Measurements from ENCODE around the gene SCIN. TPM values are rescaled to one million over a fixed set of nuclear protein-coding genes. Genes with fewer than 3 reads are reported as not detected.

The SCIN gene
- total and polyA plus RNA-seq, 2 experiments from 2014 or later, result 0.02 to 0.66 TPM

DNA sequence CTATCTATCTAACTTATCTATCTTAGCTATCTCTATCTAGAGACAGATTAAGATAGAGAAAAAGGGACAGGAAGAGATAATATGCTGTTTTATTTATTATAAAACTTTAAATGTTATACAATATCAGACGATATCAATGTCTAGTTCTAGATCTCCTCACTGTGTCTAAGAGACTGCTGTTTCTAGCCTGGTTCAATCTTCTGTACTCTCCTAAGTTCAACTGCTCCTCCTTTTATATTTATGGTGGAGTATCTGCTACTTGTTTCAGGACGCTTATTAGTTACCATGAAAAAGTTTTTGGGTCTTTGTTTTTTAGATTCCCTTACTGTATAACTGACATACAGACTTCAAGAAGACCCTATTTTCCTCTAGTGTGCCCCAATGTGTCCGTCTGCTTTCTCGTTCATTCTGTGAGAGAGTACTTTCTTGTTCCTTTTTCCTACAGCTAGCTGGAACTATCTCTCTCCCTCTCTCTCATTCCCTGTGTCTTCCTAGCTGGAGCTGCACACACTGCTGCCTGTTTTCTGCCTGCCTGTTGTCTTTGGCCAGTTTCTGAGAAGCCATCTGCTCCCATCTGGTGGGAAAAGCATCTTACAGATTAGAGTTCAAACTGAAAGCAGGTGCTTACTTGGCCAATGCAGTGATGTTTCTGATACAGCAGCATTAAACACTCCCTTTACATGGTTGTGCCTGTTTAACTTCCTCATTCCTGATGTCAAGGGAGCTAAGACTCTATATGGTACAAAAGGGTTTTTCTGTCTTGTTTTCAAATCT lies 67.5 kb downstream of the SCIN start:
- no peaks in the 10 kb centered on the region for H3K36me3 ChIP-seq
- no peak for DNase-seq (ENCODE audit: low read depth in 1 of 2, low spot score in 1 of 2)
- TF ChIP-seq, protein P1, sequence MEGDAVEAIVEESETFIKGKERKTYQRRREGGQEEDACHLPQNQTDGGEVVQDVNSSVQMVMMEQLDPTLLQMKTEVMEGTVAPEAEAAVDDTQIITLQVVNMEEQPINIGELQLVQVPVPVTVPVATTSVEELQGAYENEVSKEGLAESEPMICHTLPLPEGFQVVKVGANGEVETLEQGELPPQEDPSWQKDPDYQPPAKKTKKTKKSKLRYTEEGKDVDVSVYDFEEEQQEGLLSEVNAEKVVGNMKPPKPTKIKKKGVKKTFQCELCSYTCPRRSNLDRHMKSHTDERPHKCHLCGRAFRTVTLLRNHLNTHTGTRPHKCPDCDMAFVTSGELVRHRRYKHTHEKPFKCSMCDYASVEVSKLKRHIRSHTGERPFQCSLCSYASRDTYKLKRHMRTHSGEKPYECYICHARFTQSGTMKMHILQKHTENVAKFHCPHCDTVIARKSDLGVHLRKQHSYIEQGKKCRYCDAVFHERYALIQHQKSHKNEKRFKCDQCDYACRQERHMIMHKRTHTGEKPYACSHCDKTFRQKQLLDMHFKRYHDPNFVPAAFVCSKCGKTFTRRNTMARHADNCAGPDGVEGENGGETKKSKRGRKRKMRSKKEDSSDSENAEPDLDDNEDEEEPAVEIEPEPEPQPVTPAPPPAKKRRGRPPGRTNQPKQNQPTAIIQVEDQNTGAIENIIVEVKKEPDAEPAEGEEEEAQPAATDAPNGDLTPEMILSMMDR (IDR thresholded peaks at IDR 0.05; ENCODE audit: low read depth, low read length), result no peak
- H3K27me3 ChIP-seq, result no peaks in the 10 kb centered on the region
- H3K4me1 ChIP-seq (ENCODE audit: low read depth), result no peaks in the 10 kb centered on the region
- no peak overlapping the region for H3K4me3 ChIP-seq
- no peaks in the 10 kb centered on the region for H3K9me3 ChIP-seq (ENCODE audit: low read depth)
- no peak overlapping the region for H3K27ac ChIP-seq

GRCh38 chr7:12638851-12639456 lies 68.4 kb downstream of the SCIN start:
- H3K4me3 ChIP-seq, result no peak overlapping the region
- H3K27ac ChIP-seq, result no peak overlapping the region
- H3K4me1 ChIP-seq (ENCODE audit: low read depth), result no peaks in the 10 kb centered on the region
- H3K27me3 ChIP-seq, result no peaks in the 10 kb centered on the region
- DNase-seq (ENCODE audit: low read depth in 1 of 2, low spot score in 1 of 2), result peak; percentile 38 to 54
- H3K9me3 ChIP-seq (ENCODE audit: low read depth), result no peaks in the 10 kb centered on the region
- TF ChIP-seq, protein P1 (IDR thresholded peaks at IDR 0.05; ENCODE audit: low read depth, low read length), result peak; percentile 47
- no peaks in the 10 kb centered on the region for H3K36me3 ChIP-seq

DNA sequence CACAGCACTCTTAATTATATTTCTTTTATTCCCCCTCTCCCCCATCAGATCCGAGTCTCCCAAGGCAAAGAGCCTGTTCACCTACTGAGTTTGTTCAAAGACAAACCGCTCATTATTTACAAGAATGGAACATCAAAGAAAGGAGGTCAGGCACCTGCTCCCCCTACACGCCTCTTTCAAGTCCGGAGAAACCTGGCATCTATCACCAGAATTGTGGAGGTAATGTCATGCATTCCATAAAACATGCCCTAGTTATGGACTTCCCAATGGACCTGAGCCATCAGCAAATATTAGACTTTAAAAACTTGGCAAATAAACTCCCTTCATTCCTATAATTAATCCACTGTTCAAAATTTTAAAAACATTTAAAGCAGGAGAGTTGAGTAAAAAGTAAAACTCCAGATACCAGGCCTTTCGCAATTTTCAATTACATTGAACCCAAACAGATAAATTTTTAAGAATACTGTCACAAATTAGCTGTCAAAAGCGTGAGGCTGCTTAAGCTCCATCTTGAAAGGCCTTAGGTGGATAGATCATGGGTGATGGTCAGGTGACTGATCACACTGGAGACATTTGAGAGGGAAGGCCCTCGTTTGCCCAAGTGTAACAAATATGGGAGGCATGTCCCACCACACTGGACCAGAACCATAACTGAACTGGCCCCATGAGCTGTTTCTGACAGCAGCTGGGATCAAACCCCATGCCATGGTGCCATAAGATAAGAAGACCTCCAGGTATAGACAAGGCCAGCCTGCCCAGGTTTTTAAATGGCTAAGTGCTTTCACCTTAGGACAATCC lies 70.0 kb downstream of the SCIN start:
- DNase-seq (ENCODE audit: low read depth in 1 of 2, low spot score in 1 of 2), result no peak
- Histone ChIP-seq H3K27ac (no peak overlapping the region), H3K36me3 (no peaks in the 10 kb centered on the region), H3K4me1 (ENCODE audit: low read depth) (no peaks in the 10 kb centered on the region), H3K4me3 (no peak overlapping the region), H3K27me3 (no peaks in the 10 kb centered on the region), H3K9me3 (ENCODE audit: low read depth) (no peaks in the 10 kb centered on the region)
- TF ChIP-seq, protein P1 (IDR thresholded peaks at IDR 0.05; ENCODE audit: low read depth, low read length), result no peak

DNA sequence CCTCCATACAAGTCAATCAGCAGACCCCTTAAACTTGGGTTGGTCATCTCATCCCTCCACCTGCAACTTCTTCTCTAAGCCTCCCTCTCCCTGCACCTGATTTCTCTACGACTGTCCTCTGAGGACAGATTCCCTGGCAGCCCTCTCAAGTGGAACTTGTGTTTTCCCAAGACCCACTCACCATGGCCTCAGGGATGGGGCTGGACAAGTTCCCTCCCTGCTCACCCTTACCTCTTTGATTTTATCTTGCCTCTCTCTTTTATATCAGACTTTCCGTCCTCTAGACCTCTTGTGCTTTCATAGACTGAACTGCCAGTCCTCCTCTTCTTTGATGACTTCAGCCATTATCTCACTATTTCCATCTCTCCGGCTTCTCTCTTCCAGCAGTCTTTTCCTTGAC lies 70.7 kb downstream of the SCIN start:
- H3K36me3 ChIP-seq, result no peaks in the 10 kb centered on the region
- no peak for DNase-seq (ENCODE audit: low read depth in 1 of 2, low spot score in 1 of 2)
- no peak overlapping the region for H3K4me3 ChIP-seq
- TF ChIP-seq, protein P1 (IDR thresholded peaks at IDR 0.05; ENCODE audit: low read depth, low read length), result no peak
- no peaks in the 10 kb centered on the region for H3K9me3 ChIP-seq (ENCODE audit: low read depth)
- no peak overlapping the region for H3K27ac ChIP-seq
- H3K4me1 ChIP-seq (ENCODE audit: low read depth), result no peaks in the 10 kb centered on the region
- no peaks in the 10 kb centered on the region for H3K27me3 ChIP-seq

DNA sequence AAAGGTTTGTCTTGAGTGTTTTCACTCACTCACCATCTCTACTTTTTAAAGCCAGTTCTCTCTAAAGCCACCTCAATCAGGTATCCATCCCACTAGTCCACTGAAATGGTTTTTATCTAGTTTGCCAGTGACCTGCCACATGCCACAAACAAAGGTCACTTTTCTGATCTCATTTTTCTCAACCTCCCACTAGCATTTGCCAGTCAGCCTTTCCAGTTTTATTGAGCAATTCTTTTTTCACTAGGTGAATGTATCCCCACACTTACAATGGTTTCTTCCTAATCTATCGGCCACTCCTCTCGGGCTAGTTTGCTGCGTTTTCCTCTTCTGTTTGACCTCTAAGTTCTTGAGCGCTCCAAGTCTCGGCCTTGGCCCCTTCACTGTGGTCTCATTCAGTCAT lies 72.0 kb downstream of the SCIN start:
- no peak for DNase-seq (ENCODE audit: low read depth in 1 of 2, low spot score in 1 of 2)
- TF ChIP-seq, protein P1 (IDR thresholded peaks at IDR 0.05; ENCODE audit: low read depth, low read length), result no peak
- no peaks in the 10 kb centered on the region for H3K4me1 ChIP-seq (ENCODE audit: low read depth)
- no peaks in the 10 kb centered on the region for H3K36me3 ChIP-seq
- no peaks in the 10 kb centered on the region for H3K27me3 ChIP-seq
- H3K9me3 ChIP-seq (ENCODE audit: low read depth), result no peaks in the 10 kb centered on the region
- H3K4me3 ChIP-seq, result no peak overlapping the region
- no peak overlapping the region for H3K27ac ChIP-seq

Measured in cardiac muscle cell (in vitro differentiated cells and primary cell).